Omental fat pad (tissue), 4 donors: Measurements from ENCODE around the gene CLSTN1. TPM values are rescaled to one million over a fixed set of nuclear protein-coding genes. Genes with fewer than 3 reads are reported as not detected.

Experiments used
- ATAC-seq: fragments of 150-250 bp; one replicate; pipeline ENCODE4 v1.9.1; 2016; ENCODE audit warnings: mild to moderate bottlenecking, moderate library complexity; ENCODE audit not compliant: low FRiP score
- DNase-seq: peaks from one replicate; pipeline ENCODE4 v3.0.0-alpha.2; 2019; ENCODE audit warnings: low spot score
- CTCF ChIP-seq, 3 donors: fragments of 450-650 bp; IDR thresholded peaks; one replicate each; pipeline ENCODE4 v1.5.1; 2016 to 2017; ENCODE audit warnings: antibody characterized with exemption in 3 of 3, mild to moderate bottlenecking in 3 of 3, moderate library complexity in 2 of 3
- total RNA-seq, 4 donors: library from RNA; depleted of rRNA; stranded (reverse); fragments of >200 nt; gene quantifications; one replicate each; pipeline ENCODE4 v1.1.0, GENCODE V29; 2016

Gene CLSTN1
- total RNA-seq, 4 donors from 2014 or later: 28.3 to 41.0 (median 30.1) TPM

GRCh38 chr1:9840176-9840575 lies 16.4 kb upstream of the CLSTN1 start:
- DNase-seq: no peak
- TF ChIP-seq CTCF (IDR thresholded peaks at IDR 0.05): no peak
- ATAC-seq: no peak

DNA sequence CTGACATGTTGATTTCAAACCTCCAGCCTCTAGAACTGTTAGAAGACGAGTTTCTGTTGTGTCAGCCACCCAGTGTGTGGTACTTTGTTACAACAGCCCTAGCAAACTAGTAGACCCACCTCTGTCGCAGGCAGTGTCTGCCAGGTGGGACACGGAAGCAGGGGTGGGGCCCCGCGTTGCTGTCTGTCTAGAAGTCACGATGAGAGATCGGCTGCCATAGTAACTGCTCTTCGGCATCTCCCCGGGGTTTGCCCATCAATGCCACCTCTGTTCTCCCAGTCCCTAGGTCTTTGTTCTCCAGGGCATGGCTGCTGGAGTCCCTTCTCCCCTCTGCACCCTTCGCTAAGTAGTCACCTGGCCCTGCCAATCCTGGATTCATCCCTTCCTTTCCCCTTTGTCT lies 15.2 kb upstream of the CLSTN1 start:
- TF ChIP-seq CTCF (IDR thresholded peaks at IDR 0.05): no peak
- ATAC-seq: no peak
- no peak for DNase-seq

GRCh38 chr1:9836632-9836960 lies 12.8 kb upstream of the CLSTN1 start:
- TF ChIP-seq CTCF (IDR thresholded peaks at IDR 0.05): no peak
- DNase-seq (no peak), ATAC-seq (peak; percentile 34)

DNA sequence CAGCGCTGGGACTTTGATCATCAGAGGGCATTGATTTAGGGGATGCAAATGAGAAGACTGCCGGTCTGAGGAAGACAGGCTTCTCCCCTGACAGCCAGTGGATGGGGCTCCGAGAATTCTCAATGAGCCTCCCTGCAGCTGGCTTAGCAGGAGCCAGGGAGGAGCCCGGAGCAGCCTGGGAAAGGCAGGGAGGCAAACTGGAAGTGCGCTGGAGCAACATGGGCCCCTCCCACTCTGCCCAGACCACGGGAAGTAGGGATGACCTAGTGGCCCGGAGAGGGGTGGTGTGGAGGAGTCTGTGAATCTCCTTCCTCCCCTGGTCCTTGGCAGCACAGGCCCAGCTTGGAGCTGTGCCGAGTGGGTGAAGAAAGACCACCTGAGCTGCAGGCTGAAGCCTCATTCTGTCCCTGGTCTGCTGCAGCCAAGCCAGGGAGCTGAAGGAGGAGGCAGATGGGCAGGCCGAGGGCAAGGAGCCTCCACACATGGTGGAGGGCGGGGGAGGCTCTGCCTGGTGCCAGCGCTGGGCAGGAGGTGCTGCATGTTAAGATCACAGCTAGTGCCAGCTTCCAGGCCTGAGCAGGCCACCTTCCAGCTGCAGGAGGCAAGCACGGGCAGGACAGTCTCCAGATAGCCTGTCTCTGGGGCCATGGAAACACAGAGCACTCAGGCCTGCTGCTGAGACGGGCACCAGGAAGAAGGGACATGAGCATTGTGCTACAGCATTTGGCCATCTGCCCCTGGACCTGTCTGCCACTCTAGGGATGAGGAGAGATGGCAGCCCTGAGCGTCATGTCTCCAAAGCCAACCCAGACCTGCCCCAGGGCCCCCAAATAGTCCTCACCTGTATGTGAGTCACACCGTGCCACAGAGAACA lies 12.2 kb upstream of the CLSTN1 start:
- no peak for TF ChIP-seq CTCF (IDR thresholded peaks at IDR 0.05)
- peak; percentile 80 for ATAC-seq
- DNase-seq: no peak

DNA sequence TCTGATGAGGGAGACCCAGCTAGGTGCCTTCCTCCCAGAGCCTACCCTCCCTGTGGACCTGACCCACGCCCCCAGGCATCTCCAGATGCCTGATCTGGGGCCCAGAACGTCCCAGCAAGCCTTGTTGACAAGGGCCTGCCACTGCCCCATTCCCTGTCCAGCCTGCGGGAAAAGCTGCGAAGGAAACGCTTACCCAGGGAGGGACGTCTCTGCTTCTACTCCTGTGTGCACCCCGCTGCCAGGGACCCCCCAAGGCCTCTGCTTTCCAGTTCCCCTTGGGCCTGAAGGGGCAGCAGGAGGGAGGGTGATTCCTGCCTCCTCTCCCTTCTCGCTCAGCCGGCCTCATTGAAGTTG lies 11.6 kb upstream of the CLSTN1 start:
- DNase-seq: no peak
- peak; percentile 22 for ATAC-seq
- no peak for TF ChIP-seq CTCF (IDR thresholded peaks at IDR 0.05)

DNA sequence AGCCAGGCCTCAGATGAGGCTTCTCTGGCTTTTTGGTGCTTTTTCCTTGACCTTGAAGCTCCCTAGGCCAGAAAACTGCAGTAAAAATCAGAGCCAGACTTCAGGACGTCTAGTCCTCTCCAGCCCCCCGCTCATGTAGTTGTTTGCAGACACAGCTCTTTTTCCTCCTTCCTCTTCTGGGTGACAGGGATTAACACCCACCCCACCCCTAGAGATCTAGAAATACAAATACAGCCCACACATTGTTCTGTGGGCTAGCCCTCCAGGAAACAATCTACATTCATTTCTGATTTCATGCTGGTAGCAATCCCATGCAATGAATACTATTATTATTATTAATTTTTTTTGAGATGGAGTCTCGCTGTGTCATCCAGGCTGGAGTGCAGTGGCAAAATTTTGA lies 9.9 kb upstream of the CLSTN1 start:
- DNase-seq (no peak), ATAC-seq (no peak)
- no peak for TF ChIP-seq CTCF (IDR thresholded peaks at IDR 0.05)

DNA sequence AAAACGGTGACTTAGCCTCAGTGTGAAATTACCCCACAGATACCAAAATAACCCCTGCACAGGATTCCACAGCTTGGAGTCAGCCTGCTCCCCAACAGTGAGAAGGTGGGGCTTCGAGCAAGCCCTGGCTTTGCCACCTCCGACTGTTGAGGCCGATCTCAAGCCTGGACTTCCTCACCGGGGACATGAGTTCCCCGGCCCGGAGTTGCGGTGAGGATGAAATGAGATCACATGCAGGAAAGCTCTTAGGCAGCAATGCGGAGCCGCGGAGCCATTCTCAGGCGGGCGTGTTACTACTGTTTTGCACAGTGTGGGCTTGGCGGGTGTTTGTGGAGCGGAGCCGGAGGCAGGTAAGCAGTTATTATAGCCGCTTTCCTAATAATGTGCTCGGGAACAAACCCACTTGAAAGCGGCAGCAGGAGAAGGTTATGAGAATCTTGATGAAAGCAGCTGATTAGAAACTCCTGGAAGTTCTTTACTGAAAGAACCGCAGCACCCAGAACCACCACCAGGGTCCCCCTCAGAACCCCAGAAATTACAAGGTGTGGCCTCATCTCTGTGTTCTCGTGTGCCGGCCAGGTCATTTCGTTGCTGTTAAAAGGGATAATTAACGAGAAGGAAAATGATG lies 3.9 kb upstream of the CLSTN1 start:
- ATAC-seq (no peak), DNase-seq (no peak)
- no peak for TF ChIP-seq CTCF (IDR thresholded peaks at IDR 0.05)
